OCI-M1 (cell line): ENCODE measurements around the gene UNC45A.

Experiments used
- DNase-seq: peaks from one replicate; lab custom pipeline; 2025; lab: John Stamatoyannopoulos, UW

UNC45A gene

GRCh38 chr15:90966262-90966661 is 31.2 kb downstream of the UNC45A start:
- DNase-seq = no peak

DNA sequence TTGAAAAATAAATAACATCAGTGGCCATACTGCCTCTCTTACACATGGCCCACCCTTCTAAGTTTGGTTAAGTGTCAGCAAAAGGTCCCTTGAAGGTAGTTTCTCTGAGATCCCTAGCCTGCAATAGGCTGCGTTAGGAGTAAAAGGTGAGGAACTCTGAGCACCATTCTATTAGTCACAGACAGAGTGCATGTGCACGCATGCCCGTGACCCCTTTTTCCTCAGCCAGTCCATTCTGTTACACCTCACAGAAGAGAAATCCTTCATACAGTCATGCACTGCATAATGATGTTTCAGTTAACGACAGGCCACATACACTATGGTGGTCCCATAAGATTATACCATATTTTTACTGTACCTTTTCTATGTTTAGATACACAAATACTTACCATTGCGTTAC is 32.1 kb downstream of the UNC45A start:
- no peak for DNase-seq

DNA sequence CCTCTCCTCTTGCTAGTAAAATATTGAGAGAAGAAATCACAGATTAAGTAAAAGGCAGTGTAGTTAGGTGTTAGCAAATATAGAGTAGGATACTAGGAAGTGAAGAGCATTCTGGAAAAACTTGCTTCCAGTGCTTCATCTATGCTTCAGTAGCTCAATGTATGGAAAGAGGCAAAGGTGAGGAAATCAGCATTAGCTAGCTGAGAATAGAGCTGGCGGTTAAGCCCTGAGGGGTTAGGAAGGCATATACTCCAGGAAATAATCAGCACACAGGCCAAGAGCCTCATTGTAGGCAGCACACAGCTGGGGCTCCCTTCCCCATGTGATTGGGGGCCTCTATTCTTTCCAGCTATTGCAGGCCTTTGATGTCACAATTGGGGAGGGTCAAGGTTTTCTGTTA is 33.3 kb downstream of the UNC45A start:
- DNase-seq = no peak

GRCh38 chr15:90970274-90970673 is 35.2 kb downstream of the UNC45A start:
- DNase-seq = peak; percentile 56

GRCh38 chr15:90972133-90972532 is 37.0 kb downstream of the UNC45A start:
- DNase-seq = no peak

GRCh38 chr15:90974216-90974615 is 39.1 kb downstream of the UNC45A start:
- DNase-seq = no peak

GRCh38 chr15:90979582-90979981 is 44.5 kb downstream of the UNC45A start:
- DNase-seq = no peak

DNA sequence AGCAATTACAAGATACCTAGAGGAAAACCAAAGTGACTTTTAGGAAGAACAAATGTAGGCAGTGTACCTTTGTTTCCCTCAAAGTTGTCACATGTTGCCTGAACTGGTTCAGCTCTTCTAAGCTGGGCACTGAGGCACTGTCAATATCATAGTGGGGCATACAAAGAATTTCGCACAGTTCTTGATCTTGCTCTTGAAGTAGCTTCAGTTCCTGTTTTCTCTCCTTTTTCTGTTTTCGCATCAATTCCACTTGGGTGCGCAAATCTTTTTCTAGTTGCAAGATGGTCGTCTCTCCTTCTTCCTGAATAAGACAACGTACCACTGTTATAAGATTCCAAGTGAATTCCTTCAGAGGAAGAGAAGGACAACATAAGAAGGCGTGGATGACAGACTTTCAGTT is 46.6 kb downstream of the UNC45A start:
- DNase-seq = no peak

DNA sequence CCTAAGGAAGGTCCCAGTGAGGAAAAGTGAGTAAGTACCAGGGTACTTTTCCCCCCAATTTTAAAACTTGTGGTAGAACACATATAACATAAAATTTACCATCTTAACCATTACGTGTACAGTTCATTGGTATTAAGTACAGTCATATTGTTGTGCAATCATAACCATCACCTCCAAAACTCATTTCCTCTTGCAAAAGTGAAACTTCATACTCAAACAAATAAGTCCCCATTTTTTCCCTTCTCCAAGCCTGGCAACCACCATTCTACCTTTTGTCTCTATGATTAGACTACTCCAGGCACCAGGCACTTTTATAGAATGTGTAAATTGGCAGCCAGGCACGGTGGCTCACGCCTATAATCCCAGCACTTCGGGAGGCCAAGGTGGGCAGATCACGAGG is 47.0 kb downstream of the UNC45A start:
- DNase-seq = no peak

GRCh38 chr15:90986790-90987507 is 51.9 kb downstream of the UNC45A start:
- no peak for DNase-seq

DNA sequence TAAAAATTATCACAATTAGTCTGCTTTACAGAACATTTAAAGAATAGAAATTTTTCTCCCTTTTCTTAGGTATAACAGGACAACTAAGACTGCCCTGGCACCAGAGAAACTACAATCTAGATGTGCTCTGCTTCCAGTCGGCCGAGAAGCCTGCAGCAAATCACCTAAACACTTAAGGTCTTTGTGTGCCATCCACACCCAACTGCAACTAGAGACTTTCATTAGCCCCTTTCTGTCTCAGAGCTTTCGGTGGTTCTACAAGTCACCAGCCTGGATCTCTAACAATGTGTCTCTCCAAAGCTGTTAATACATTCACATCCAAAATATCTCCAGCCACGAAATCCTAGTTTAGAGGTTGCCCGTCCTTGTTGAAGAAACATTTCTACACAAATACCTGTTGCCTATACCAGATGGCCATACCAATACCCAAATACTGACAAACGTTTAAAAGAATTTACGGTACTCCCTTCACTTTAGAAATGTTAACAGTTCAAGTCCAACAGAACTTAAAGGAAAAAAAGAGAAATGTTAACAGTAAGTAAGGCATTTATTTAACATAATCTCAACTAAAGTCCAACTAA is 52.6 kb downstream of the UNC45A start:
- DNase-seq = no peak

DNA sequence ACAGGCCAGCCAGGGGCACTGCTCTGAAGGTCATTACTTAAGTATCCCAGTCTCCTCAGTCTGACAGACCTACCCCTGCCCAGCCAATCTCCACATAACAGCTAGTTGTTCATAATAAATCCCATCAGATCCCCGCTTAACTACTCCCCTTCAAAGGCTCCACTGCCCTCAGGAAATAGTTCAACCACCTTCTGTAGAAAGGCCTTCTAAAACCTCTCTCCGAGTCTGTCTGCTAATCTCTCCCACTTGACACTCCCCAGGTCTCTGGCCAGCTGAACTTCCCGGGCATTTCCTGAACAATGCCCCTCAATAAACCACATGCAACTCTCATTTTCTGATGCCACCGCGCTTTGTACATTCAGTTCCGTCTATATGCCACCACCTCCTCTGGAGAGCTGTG is 53.2 kb downstream of the UNC45A start:
- DNase-seq = no peak

DNA sequence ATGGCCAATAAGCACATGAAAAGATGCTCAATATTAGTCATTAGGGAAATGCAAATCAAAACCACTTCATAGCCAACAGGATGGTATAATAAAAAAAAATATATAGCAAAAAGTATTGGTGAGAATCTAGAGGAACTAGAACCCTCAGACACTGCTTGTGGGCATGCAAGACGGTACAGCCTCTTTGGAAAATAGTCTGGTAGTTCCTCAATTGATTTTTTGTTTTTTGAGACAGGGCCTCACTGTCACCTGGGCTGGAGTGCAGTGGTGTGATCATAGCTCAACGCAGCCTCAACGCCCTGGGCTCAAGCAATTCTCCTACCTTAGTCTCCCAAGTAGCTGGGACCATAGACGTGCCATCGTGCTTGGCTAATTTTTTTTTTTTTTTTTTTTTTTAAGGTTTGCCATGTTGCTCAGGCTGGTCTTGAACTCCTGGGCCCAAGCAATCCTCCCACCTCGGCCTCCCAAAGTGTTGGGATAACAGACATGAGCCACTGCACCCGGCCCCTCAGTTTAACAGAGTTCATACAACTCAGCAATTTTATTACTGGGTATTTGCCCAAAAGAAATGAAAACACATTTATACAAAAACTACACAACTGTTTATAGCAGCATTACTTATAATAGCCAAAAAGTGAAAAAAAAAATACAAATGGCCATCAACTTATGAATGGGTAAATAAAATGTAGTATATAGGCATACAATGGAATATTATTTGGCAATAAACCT is 54.1 kb downstream of the UNC45A start:
- peak; percentile 13 for DNase-seq

DNA sequence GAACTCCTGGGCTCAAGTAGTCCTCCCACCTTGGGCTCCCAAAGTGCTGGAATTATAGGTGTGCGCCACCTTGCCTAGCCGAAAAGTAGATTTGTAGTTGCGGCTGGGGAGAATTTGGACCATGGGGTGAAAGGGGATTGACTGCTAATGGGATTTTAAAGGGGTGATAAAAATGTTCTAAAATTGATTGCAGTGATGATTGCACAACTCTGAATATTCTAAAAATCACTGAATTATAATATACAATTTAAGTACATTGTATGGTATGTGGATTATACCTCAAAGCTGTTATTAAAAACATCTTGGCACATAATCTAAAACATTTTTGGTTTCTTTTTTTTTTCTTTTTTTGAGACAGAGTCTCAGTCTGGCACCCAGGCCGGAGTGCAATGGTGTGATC is 55.4 kb downstream of the UNC45A start:
- no peak for DNase-seq

GRCh38 chr15:90991587-90992285 is 56.7 kb downstream of the UNC45A start:
- peak; percentile 43 for DNase-seq

GRCh38 chr15:90994059-90994416 is 59.0 kb downstream of the UNC45A start:
- no peak for DNase-seq

- DNase-seq = peak; percentile 99
Observed at GRCh38 chr15:90994417-90995311, 59.6 kb downstream of the UNC45A start, which contains the start of gene PRC1. Gene PRC1, minus strand, starts transcription at chr15:90994535. Its CDS starts 118 bp downstream, at chr15:90994417.

GRCh38 chr15:90998737-90999136 is 63.7 kb downstream of the UNC45A start:
- no peak for DNase-seq

- DNase-seq = no peak
Observed at GRCh38 chr15:91001209-91001608, 66.1 kb downstream of the UNC45A start.
